ENCODE measurements around the gene HSF4.
A peak's percentile ranks its signal among the peaks of the same experiment; 100 is the strongest.

HSF4 gene

DNA sequence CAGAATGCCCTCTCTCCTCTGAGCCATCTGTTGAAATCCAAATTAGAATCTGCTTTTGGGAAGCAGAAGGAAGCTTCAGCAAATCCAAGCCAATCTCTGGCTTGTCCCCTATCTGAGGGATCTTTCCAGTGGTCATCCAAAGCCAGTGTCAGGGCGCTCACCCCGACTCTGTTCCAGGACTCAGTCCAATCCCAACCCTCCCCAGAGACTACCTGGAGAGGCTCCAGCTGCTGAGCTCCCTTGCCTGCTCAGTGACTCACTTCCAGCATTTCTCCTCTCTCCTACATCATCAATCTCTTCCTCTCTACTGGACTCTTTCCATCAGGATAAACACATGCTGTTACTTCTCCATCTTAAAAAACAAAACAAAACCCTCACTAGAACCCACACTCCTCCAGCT lies 16.8 kb downstream of the HSF4 start:
- Histone ChIP-seq H3K4me1 (ENCODE audit: control insufficient read depth, insufficient read depth, low read length) (peaks cover 28% of the 10 kb centered on the region), H3K27ac (ENCODE audit: low read depth, low read length) (no peak overlapping the region), H3K36me3 (ENCODE audit: control insufficient read depth, insufficient read depth, low read length) (no peaks in the 10 kb centered on the region), H3K9me3 (ENCODE audit: control insufficient read depth, insufficient read depth, low read depth, low read length) (no peaks in the 10 kb centered on the region), H3K9ac (ENCODE audit: low read length) (no peak overlapping the region), H3K27me3 (ENCODE audit: control insufficient read depth, insufficient read depth, low read length) (peaks cover 52% of the 10 kb centered on the region), H3K4me3 (ENCODE audit: low read depth, low read length) (no peak overlapping the region)

DNA sequence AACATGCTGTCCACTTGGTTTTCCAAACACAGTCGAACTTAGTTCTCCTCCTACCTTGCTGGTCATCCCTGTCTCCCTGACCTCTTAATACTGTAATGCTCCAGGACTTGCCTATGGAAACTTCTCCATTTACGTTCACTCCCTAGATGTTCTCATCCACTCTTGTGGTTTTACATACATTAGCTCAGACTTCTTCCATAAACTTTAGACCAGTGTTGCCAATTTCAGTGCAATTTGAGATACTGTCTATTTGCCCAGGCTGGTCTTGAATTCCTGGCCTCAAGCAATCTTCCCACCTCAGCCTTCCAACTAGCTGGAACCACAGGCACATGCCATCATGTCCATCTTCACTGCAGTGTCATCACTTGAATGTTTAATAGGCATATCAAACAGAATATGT lies 17.7 kb downstream of the HSF4 start:
- Histone ChIP-seq H3K9me3 (ENCODE audit: control insufficient read depth, insufficient read depth, low read depth, low read length) (no peaks in the 10 kb centered on the region), H3K27me3 (ENCODE audit: control insufficient read depth, insufficient read depth, low read length) (peaks cover 47% of the 10 kb centered on the region), H3K4me3 (ENCODE audit: low read depth, low read length) (0 out of 2 replicates have a peak overlapping the region, but pooled peaks have one; percentile 84), H3K4me1 (ENCODE audit: control insufficient read depth, insufficient read depth, low read length) (peaks cover 37% of the 10 kb centered on the region), H3K27ac (ENCODE audit: low read depth, low read length) (no peak overlapping the region), H3K9ac (ENCODE audit: low read length) (no peak overlapping the region), H3K36me3 (ENCODE audit: control insufficient read depth, insufficient read depth, low read length) (no peaks in the 10 kb centered on the region)

DNA sequence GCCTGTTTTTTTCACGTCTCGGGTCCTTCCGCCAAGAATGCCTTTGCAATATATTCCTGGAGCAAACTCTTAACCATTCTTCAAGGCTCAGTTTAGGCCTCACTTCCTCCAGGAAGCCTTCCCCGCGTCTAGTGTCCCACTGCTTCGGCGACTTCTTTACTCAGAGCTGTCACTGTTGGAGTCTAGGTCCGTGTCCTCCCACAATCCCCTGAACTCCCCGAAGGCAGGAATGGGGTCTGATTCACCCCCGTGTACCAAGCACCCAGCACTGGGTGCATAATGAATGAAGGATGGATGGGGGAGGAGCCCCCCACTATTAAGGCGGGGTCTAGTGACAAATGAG lies 18.7 kb downstream of the HSF4 start:
- H3K36me3 ChIP-seq (ENCODE audit: control insufficient read depth, insufficient read depth, low read length) = no peaks in the 10 kb centered on the region
- H3K27ac ChIP-seq (ENCODE audit: low read depth, low read length) = no peak overlapping the region
- no peaks in the 10 kb centered on the region for H3K9me3 ChIP-seq (ENCODE audit: control insufficient read depth, insufficient read depth, low read depth, low read length)
- H3K27me3 ChIP-seq (ENCODE audit: control insufficient read depth, insufficient read depth, low read length) = peaks cover 39% of the 10 kb centered on the region
- H3K4me3 ChIP-seq (ENCODE audit: low read depth, low read length) = peak overlapping the region; percentile 84
- peaks cover 33% of the 10 kb centered on the region; the same call in 1 of the 2 replicates for H3K4me1 ChIP-seq (ENCODE audit: control insufficient read depth, insufficient read depth, low read length)
- peak overlapping the region; percentile 1 for H3K9ac ChIP-seq (ENCODE audit: low read length)

DNA sequence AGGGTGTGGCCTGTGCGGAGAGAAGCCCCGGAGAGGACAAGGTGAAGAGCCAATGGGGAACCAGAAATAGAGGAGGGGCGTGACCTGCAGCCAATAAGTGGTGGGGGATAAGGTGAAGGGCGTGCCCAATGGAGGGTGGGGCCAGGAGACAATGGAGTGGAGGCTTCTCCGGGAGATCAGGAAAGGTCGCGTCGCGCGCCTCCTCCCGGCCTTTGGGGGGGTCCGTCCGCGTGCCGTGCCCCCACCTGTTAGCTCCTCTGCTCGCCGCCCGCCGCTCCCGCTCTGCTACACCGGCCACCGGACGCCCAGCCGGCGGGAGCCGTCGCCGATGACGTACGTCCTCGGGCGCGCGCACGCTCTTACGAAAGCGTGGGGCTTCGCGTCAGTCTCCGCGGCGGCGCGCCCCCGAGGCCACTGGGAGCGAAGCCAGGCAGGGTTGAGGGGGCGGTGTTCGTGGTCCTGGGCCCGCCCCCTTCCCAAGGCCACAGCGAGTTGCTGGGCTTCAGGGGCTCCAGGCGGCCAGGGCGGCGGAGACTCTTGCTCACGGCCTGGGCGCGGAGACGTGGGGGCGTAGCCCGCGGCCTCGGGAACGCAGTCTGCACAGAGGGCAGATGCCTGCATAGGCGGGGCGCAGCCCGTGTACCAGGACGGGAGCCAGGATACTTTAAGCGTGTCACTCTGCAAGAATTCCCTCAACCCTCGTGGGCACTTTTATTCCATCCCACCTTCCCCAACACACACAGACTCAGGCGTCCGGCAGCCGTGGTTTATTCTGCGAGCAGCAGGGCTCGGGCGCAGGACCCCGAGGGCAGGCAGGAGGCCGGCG lies 19.3 kb downstream of the HSF4 start, which contains the start of gene MATCAP1:
MATCAP1 (minus strand) TSS at position 337 of the 826 bp plus-strand sequence. CDS start 3,353 bp downstream, outside the sequence.
- Histone ChIP-seq H3K9me3 (ENCODE audit: control insufficient read depth, insufficient read depth, low read depth, low read length) (no peaks in the 10 kb centered on the region), H3K36me3 (ENCODE audit: control insufficient read depth, insufficient read depth, low read length) (no peaks in the 10 kb centered on the region), H3K27me3 (ENCODE audit: control insufficient read depth, insufficient read depth, low read length) (peaks cover 33% of the 10 kb centered on the region), H3K4me3 (ENCODE audit: low read depth, low read length) (peak within 1 kb of the TSS; percentile 84), H3K27ac (ENCODE audit: low read depth, low read length) (peak within 1 kb of the TSS; percentile 94), H3K4me1 (ENCODE audit: control insufficient read depth, insufficient read depth, low read length) (peaks cover 29% of the 10 kb centered on the region; the same call in 1 of the 2 replicates), H3K9ac (ENCODE audit: low read length) (peak within 1 kb of the TSS; percentile 85)

DNA sequence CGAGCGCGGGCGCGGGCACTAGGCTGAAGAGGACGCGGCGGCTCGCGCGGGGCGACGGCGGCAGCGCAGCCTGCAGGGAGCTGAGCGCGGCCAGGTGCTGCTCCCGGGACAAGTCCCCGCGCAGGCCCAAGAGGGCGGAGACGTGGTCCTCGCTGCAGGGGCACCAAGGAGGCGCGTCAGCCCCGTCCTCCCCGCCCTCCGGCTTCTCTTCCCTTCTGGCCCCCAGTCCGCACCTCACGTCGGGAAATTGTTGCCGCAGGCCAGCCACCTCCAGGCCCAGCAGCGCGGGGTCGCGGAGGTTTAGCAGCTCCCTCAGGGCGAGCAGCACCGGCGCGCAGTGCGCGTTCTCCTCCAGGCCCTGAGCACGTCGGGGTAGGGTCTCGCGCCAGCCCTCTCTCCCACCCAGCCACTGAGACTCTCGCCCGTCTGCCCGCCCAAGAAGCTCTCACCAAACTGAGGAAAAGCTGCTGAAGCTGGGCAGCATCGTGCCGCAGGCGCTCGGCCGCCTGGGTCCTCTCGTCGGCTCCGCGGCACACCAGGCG lies 20.0 kb downstream of the HSF4 start:
- Histone ChIP-seq H3K27ac (ENCODE audit: low read depth, low read length) (no peak overlapping the region), H3K36me3 (ENCODE audit: control insufficient read depth, insufficient read depth, low read length) (no peaks in the 10 kb centered on the region), H3K9ac (ENCODE audit: low read length) (peak overlapping the region; percentile 30), H3K27me3 (ENCODE audit: control insufficient read depth, insufficient read depth, low read length) (peaks cover 28% of the 10 kb centered on the region), H3K4me3 (ENCODE audit: low read depth, low read length) (peak overlapping the region; percentile 84), H3K4me1 (ENCODE audit: control insufficient read depth, insufficient read depth, low read length) (peaks cover 28% of the 10 kb centered on the region; the same call in 1 of the 2 replicates), H3K9me3 (ENCODE audit: control insufficient read depth, insufficient read depth, low read depth, low read length) (no peaks in the 10 kb centered on the region)

DNA sequence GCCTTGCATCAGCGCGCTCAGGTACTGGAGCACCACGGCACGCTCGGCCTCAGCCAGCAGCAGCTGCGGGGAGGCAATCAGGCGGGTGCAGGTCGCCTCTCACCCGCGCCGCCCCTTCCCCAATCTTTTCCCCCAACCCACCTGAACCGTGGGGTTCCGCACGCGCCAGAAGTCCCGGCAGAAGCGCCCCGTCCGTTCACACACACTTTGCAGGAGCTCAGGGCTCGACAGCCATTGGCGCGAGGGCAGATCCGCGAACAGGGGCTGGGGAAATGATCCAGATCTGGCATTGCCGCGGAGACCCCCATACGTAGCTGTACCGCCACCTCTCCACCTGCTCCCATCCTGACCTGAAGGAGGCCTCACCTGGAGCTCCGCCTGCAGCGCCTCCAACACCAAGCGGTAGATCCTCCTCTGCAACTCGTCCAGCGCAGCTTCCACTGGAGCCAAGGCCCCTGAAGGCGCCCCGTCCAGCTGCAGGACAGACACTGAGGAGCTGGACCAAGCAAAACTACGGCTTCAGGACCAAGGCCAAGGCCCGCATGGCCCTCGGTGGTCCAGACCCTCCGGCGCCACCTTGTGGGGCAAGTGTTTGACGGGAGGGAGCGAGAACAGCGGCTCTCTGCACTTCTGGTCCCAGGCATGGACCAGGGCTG lies 20.6 kb downstream of the HSF4 start:
- peak overlapping the region; percentile 84 for H3K4me3 ChIP-seq (ENCODE audit: low read depth, low read length)
- peaks cover 28% of the 10 kb centered on the region for H3K27me3 ChIP-seq (ENCODE audit: control insufficient read depth, insufficient read depth, low read length)
- H3K36me3 ChIP-seq (ENCODE audit: control insufficient read depth, insufficient read depth, low read length) = no peaks in the 10 kb centered on the region
- no peaks in the 10 kb centered on the region for H3K9me3 ChIP-seq (ENCODE audit: control insufficient read depth, insufficient read depth, low read depth, low read length)
- H3K4me1 ChIP-seq (ENCODE audit: control insufficient read depth, insufficient read depth, low read length) = peaks cover 28% of the 10 kb centered on the region; the same call in 1 of the 2 replicates
- H3K27ac ChIP-seq (ENCODE audit: low read depth, low read length) = no peak overlapping the region
- H3K9ac ChIP-seq (ENCODE audit: low read length) = no peak overlapping the region

DNA sequence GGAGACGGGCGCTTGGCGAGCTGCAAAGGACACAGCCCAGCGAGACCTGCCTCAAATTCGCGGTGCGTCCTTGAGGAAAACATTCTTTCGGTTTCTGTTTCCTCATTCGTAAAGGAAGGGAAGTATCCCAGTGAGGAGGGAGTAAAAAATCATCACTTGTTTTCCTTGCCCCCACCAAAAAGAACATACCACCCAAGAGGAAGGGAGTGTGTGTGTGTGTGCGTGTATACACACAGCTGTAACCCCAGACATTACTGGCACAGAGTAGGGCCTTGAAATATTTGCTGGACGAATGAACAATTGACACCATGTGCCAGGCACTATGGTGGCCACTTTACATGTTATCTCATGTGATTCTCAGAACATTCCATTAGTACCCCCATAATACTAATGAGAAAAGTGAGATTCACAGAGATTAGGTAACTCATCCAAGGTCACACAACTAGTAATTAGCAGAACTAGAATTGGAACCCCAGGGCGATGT lies 21.1 kb downstream of the HSF4 start:
- peaks cover 28% of the 10 kb centered on the region; the same call in 1 of the 2 replicates for H3K4me1 ChIP-seq (ENCODE audit: control insufficient read depth, insufficient read depth, low read length)
- H3K36me3 ChIP-seq (ENCODE audit: control insufficient read depth, insufficient read depth, low read length) = no peaks in the 10 kb centered on the region
- H3K9ac ChIP-seq (ENCODE audit: low read length) = no peak overlapping the region
- no peak overlapping the region for H3K4me3 ChIP-seq (ENCODE audit: low read depth, low read length)
- H3K9me3 ChIP-seq (ENCODE audit: control insufficient read depth, insufficient read depth, low read depth, low read length) = no peaks in the 10 kb centered on the region
- no peak overlapping the region for H3K27ac ChIP-seq (ENCODE audit: low read depth, low read length)
- H3K27me3 ChIP-seq (ENCODE audit: control insufficient read depth, insufficient read depth, low read length) = peaks cover 28% of the 10 kb centered on the region

DNA sequence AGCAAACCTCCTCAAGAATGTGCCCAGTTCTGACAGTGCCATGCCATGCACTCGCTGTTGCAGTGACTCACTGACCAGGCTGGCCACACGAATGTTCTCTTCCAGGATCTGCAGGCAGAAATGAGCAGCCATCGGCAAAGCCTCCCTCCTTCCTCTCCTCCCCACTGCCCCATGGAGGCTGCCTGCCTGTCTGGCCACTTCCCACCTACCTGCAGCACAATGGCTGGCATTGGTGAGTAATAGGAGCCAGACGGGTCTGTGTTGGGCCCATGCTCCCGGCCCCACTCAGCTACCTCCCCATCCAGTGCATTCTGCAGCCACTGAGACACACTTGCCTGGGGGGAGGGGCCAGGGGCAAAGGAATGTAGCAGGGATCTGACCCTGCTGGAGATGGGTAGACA lies 22.0 kb downstream of the HSF4 start:
- Histone ChIP-seq H3K27ac (ENCODE audit: low read depth, low read length) (no peak overlapping the region), H3K4me1 (ENCODE audit: control insufficient read depth, insufficient read depth, low read length) (peaks cover 28% of the 10 kb centered on the region; the same call in 1 of the 2 replicates), H3K36me3 (ENCODE audit: control insufficient read depth, insufficient read depth, low read length) (no peaks in the 10 kb centered on the region), H3K9ac (ENCODE audit: low read length) (no peak overlapping the region), H3K9me3 (ENCODE audit: control insufficient read depth, insufficient read depth, low read depth, low read length) (no peaks in the 10 kb centered on the region), H3K4me3 (ENCODE audit: low read depth, low read length) (no peak overlapping the region), H3K27me3 (ENCODE audit: control insufficient read depth, insufficient read depth, low read length) (peaks cover 28% of the 10 kb centered on the region)

DNA sequence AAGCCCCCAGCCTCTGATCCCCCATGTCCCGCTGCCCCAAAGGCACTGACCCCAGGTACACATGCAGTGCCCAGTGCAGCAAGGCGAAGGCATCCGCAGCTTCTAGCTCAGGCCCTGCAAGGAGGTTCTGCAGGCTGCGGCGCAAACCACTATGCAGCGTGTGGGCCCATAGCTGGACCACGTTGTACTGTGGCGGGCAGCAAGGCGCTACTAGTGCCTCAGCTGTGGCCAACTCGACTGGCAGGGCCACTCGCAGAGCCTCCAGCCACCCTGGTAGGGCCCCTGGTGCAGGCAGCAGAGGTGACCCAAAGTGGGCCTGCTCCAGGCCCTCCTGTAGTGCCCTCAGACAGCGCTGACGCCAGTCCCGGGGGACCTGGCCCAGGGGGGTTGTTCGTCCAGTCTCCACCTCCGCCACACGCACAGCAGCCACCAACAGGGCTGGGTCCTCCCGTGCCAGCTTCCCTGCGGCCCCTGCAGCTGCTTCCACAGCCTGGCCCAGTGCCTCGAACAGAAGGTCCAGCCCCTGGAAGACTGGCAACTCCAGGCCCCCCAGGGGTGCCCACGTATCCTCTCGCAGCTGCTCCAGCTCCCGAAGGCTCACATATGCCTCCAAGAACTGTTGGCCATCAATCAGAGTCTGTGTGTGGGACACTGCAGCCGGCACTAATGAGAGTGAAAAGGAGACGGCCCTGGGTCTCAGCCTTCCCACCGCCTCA lies 22.8 kb downstream of the HSF4 start:
- peaks cover 28% of the 10 kb centered on the region; the same call in 1 of the 2 replicates for H3K4me1 ChIP-seq (ENCODE audit: control insufficient read depth, insufficient read depth, low read length)
- no peak overlapping the region for H3K9ac ChIP-seq (ENCODE audit: low read length)
- H3K4me3 ChIP-seq (ENCODE audit: low read depth, low read length) = no peak overlapping the region
- no peak overlapping the region for H3K27ac ChIP-seq (ENCODE audit: low read depth, low read length)
- H3K27me3 ChIP-seq (ENCODE audit: control insufficient read depth, insufficient read depth, low read length) = peaks cover 28% of the 10 kb centered on the region
- H3K9me3 ChIP-seq (ENCODE audit: control insufficient read depth, insufficient read depth, low read depth, low read length) = no peaks in the 10 kb centered on the region
- H3K36me3 ChIP-seq (ENCODE audit: control insufficient read depth, insufficient read depth, low read length) = no peaks in the 10 kb centered on the region

DNA sequence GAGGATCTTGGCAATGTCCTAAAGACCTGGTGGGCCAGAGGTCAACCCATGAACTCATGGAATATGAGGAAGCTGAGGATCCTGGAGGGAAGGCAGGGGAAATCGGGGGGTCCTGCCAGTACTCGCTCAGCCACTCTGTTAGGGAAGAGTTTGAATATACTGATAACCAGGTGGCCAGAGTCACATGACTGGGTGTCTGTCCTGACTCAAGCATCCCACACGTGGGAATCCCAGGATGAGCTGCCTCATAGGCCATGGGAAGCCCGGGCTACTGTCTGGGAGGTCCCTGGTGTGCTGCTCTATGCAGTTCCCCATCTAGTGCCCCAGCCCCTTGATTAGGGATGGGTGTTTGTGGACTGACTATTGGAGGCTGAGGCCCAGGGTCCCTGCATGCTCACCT lies 23.8 kb downstream of the HSF4 start:
- peaks cover 28% of the 10 kb centered on the region for H3K27me3 ChIP-seq (ENCODE audit: control insufficient read depth, insufficient read depth, low read length)
- no peak overlapping the region for H3K9ac ChIP-seq (ENCODE audit: low read length)
- no peak overlapping the region for H3K4me3 ChIP-seq (ENCODE audit: low read depth, low read length)
- H3K4me1 ChIP-seq (ENCODE audit: control insufficient read depth, insufficient read depth, low read length) = peaks cover 28% of the 10 kb centered on the region; the same call in 1 of the 2 replicates
- H3K9me3 ChIP-seq (ENCODE audit: control insufficient read depth, insufficient read depth, low read depth, low read length) = no peaks in the 10 kb centered on the region
- H3K36me3 ChIP-seq (ENCODE audit: control insufficient read depth, insufficient read depth, low read length) = peaks cover under 1% of the 10 kb centered on the region; the same call in 1 of the 2 replicates
- H3K27ac ChIP-seq (ENCODE audit: low read depth, low read length) = no peak overlapping the region

Data from HUES6 (cell line).